CD14-positive monocyte (primary cell): Measurements from ENCODE around the gene RAB3C. TPM values are rescaled to one million over a fixed set of nuclear protein-coding genes. Genes with fewer than 3 reads are reported as not detected.

ENCODE experiments used
- DNase-seq, 3 donors: peaks; one replicate each; pipeline ENCODE4 v3.0.0-alpha.2; 2011 to 2022
- H2AFZ ChIP-seq: 2 replicates; pipeline ENCODE4 v1.6.0; 2012; ENCODE audit warnings: mild to moderate bottlenecking, low read depth, low read length, inconsistent platforms; ENCODE audit not compliant: insufficient read depth, poor library complexity, severe bottlenecking
- H3K27ac ChIP-seq, 2 donors: 1 replicate in 1 of 2; 2 replicates in 1 of 2; pipeline ENCODE4 v1.5.1; 2012 to 2013; ENCODE audit warnings: low read length in 2 of 2, control low read depth in 1 of 2, inconsistent platforms in 1 of 2, low read depth in 1 of 2, mild to moderate bottlenecking in 1 of 2
- H3K27me3 ChIP-seq, 2 donors: one replicate each; pipeline versions ENCODE4 v1.6.0 to v1.6.1; 2011 to 2013; ENCODE audit warnings: low read length in 2 of 2; ENCODE audit not compliant: control insufficient read depth in 2 of 2, insufficient read depth in 2 of 2
- H3K36me3 ChIP-seq, 2 donors: replicated peaks in 1 of 2; 1 replicate in 1 of 2; 2 replicates in 1 of 2; pipeline versions ENCODE4 v1.5.1 to v1.6.1; 2012 to 2013; ENCODE audit warnings: low read length in 2 of 2, control low read depth in 1 of 2, inconsistent platforms in 1 of 2, mild to moderate bottlenecking in 1 of 2; ENCODE audit not compliant: insufficient read depth in 2 of 2, control insufficient read depth in 1 of 2
- H3K4me1 ChIP-seq, 2 donors: 1 replicate in 1 of 2; 2 replicates in 1 of 2; pipeline versions ENCODE4 v1.5.1 to v1.6.1; 2012 to 2013; ENCODE audit warnings: low read length in 2 of 2, control low read depth in 1 of 2, inconsistent platforms in 1 of 2, mild to moderate bottlenecking in 1 of 2, moderate library complexity in 1 of 2; ENCODE audit not compliant: insufficient read depth in 2 of 2, control insufficient read depth in 1 of 2
- H3K4me2 ChIP-seq: replicated peaks from 2 replicates; pipeline ENCODE3; 2012; ENCODE audit warnings: low read length, moderate library complexity, mild to moderate bottlenecking; ENCODE audit not compliant: poor library complexity, severe bottlenecking; ENCODE audit errors: extremely low read depth
- H3K4me3 ChIP-seq, 3 experiments: fragments of 200-600 bp in 1 of 3; sonication (generic) in 1 of 3; replicated peaks in 1 of 3; 1 replicate in 2 of 3; 2 replicates in 1 of 3; pipeline ENCODE4 v1.5.1; 2011 to 2013; ENCODE audit warnings: low read length in 3 of 3, mild to moderate bottlenecking in 3 of 3, control low read depth in 2 of 3, low read depth in 2 of 3, inconsistent platforms in 1 of 3, moderate library complexity in 1 of 3
- H3K79me2 ChIP-seq: 2 replicates; pipeline ENCODE4 v1.6.0; 2012; ENCODE audit warnings: mild to moderate bottlenecking, control low read depth, inconsistent platforms, low read length, moderate library complexity; ENCODE audit not compliant: insufficient read depth
- H3K9ac ChIP-seq: 2 replicates; pipeline ENCODE4 v1.6.0; 2017; ENCODE audit warnings: low read length, mild to moderate bottlenecking; ENCODE audit not compliant: insufficient read depth, poor library complexity, severe bottlenecking
- H3K9me3 ChIP-seq, 2 donors: replicated peaks in 1 of 2; 1 replicate in 1 of 2; 2 replicates in 1 of 2; pipeline versions ENCODE4 v1.5.1 to v1.6.1; 2012 to 2013; ENCODE audit warnings: low read length in 2 of 2, control low read depth in 1 of 2; ENCODE audit not compliant: control insufficient read depth in 1 of 2, insufficient read depth in 1 of 2
- H4K20me1 ChIP-seq: 2 replicates; pipeline ENCODE4 v1.6.0; 2012; ENCODE audit warnings: mild to moderate bottlenecking, low read length, control low read depth, moderate library complexity; ENCODE audit not compliant: insufficient read depth
- H3K27ac Mint-ChIP-seq, 7 donors: one replicate each; pipeline ENCODE4 v1.8.0; 2020; ENCODE audit warnings: mild to moderate bottlenecking in 7 of 7, mixed read lengths in 7 of 7, moderate library complexity in 6 of 7, inconsistent platforms in 2 of 7
- H3K27me3 Mint-ChIP-seq, 3 donors: one replicate each; pipeline ENCODE4 v1.8.0; 2021 to 2022; ENCODE audit warnings: low read depth in 3 of 3, mild to moderate bottlenecking in 3 of 3, mixed read lengths in 3 of 3, moderate library complexity in 3 of 3, inconsistent platforms in 1 of 3
- H3K36me3 Mint-ChIP-seq, 2 donors: one replicate each; pipeline ENCODE4 v1.8.0; 2020; ENCODE audit warnings: mixed read lengths in 2 of 2, inconsistent platforms in 1 of 2, mild to moderate bottlenecking in 1 of 2
- H3K4me1 Mint-ChIP-seq: one replicate; pipeline ENCODE4 v1.8.0; 2020; ENCODE audit warnings: mild to moderate bottlenecking, mixed read lengths
- H3K4me3 Mint-ChIP-seq, 2 donors: one replicate each; pipeline ENCODE4 v1.8.0; 2020; ENCODE audit warnings: mild to moderate bottlenecking in 2 of 2, mixed read lengths in 2 of 2, moderate library complexity in 1 of 2
- H3K9me3 Mint-ChIP-seq, 7 donors: one replicate each; pipeline ENCODE4 v1.8.0; 2020 to 2022; ENCODE audit warnings: mixed read lengths in 7 of 7, mild to moderate bottlenecking in 6 of 7, moderate library complexity in 6 of 7, inconsistent platforms in 2 of 7
- CTCF ChIP-seq: fragments of 200-600 bp; IDR thresholded peaks from one replicate; pipeline ENCODE4 v1.8.0; 2022; ENCODE audit warnings: antibody characterized with exemption, mild to moderate bottlenecking
- WGBS: methylation state at CpG from one replicate; pipeline ENCODE4 v1.1.5; 2013; ENCODE audit warnings: missing lambda C conversion rate; ENCODE audit not compliant: insufficient coverage; 5-methylcytosine and 5-hydroxymethylcytosine counted together
- intact Hi-C, 2 donors: fragments of 100-400 bp; cut with micrococcal nuclease; formaldehyde crosslinking; loops; one replicate each; pipeline versions ENCODE4 v1.15.0 to v1.15.1; 2023
- polyA plus RNA-seq, 3 donors: library from polyadenylated mRNA; depleted of rRNA in 1 of 3; unstranded in 2 of 3; stranded (reverse) in 1 of 3; fragments of 300-500 nt in 2 of 3; fragments of >200 nt in 1 of 3; fragmentation: Illumina TruSeq in 2 of 3; gene quantifications; 1 replicate in 2 of 3; 2 replicates in 1 of 3; pipeline ENCODE4 v1.2.3, GENCODE V29; 2012 to 2021

Gene RAB3C
- polyA plus RNA-seq, 3 donors, result under 0.01 to 0.81 TPM; not detected in 1

GRCh38 chr5:58699762-58700118 lies 116.9 kb downstream of the RAB3C start:
- H3K4me2 ChIP-seq, result no peak overlapping the region
- H3K27me3 ChIP-seq, result no peaks in the 10 kb centered on the region
- DNase-seq, result no peak
- H3K27ac ChIP-seq, result no peak overlapping the region
- intact Hi-C loops, result no loop called here
- no peak overlapping the region for H3K4me3 Mint-ChIP-seq
- H2AFZ ChIP-seq, result no peak overlapping the region
- H3K79me2 ChIP-seq, result no peaks in the 10 kb centered on the region
- no peaks in the 10 kb centered on the region for H3K36me3 ChIP-seq
- no peak overlapping the region for H3K27ac Mint-ChIP-seq
- H3K9me3 ChIP-seq, result peaks cover 7 to 9% of the 10 kb centered on the region in 2 donors
- no peak for TF ChIP-seq CTCF
- no peak overlapping the region for H3K4me3 ChIP-seq
- no peaks in the 10 kb centered on the region for H3K4me1 Mint-ChIP-seq
- H3K9ac ChIP-seq, result no peak overlapping the region
- peaks cover 0 to 7% (median 0%) of the 10 kb centered on the region in 3 donors for H3K27me3 Mint-ChIP-seq
- H3K9me3 Mint-ChIP-seq, result peaks cover 21 to 39% (median 29%) of the 10 kb centered on the region in 7 donors
- WGBS, result 100% methylated on average over 5 of the region's 6 CpGs
- no peaks in the 10 kb centered on the region for H3K36me3 Mint-ChIP-seq
- no peaks in the 10 kb centered on the region for H3K4me1 ChIP-seq
- no peaks in the 10 kb centered on the region for H4K20me1 ChIP-seq

GRCh38 chr5:58703925-58704555 lies 121.2 kb downstream of the RAB3C start:
- no peaks in the 10 kb centered on the region for H3K79me2 ChIP-seq
- H3K4me2 ChIP-seq, result no peak overlapping the region
- no peak overlapping the region for H2AFZ ChIP-seq
- Mint-ChIP-seq H3K4me1 (no peaks in the 10 kb centered on the region), H3K27ac (peak overlapping the region in 1 of 7 donors; percentile 9), H3K27me3 (peaks cover 0 to 10% (median 2%) of the 10 kb centered on the region in 3 donors), H3K4me3 (no peak overlapping the region), H3K36me3 (no peaks in the 10 kb centered on the region), H3K9me3 (peaks cover under 1 to 6% (median 4%) of the 10 kb centered on the region in 7 donors)
- no peaks in the 10 kb centered on the region for H4K20me1 ChIP-seq
- no peak overlapping the region for H3K4me3 ChIP-seq
- intact Hi-C loops, result no loop called here
- WGBS, result no CpG with 5 or more reads among the region's 3 CpGs
- H3K27ac ChIP-seq, result no peak overlapping the region
- H3K36me3 ChIP-seq, result no peaks in the 10 kb centered on the region
- no peak for DNase-seq
- H3K27me3 ChIP-seq, result no peaks in the 10 kb centered on the region
- peaks cover 5 to 8% of the 10 kb centered on the region in 2 donors for H3K9me3 ChIP-seq
- H3K9ac ChIP-seq, result no peak overlapping the region
- no peaks in the 10 kb centered on the region for H3K4me1 ChIP-seq
- no peak for TF ChIP-seq CTCF
